HG02763 (cell line): ENCODE data around the gene REV3L.
"Not testable (repeated sequence)": the region's sequence is repeated elsewhere in the genome, so short reads cannot be mapped to it uniquely, and the experiment has no call there.

Experiments used
- ATAC-seq: cut with Tn5 transposase; IDR thresholded peaks from one replicate; pipeline ENCODE4 v1.9.1; 2021; ENCODE audit warnings: mild to moderate bottlenecking, moderate library complexity; ENCODE audit not compliant: unreplicated experiment

REV3L gene

GRCh38 chr6:111381123-111381522 lies 101.9 kb downstream of the REV3L start:
- ATAC-seq = no peak

DNA sequence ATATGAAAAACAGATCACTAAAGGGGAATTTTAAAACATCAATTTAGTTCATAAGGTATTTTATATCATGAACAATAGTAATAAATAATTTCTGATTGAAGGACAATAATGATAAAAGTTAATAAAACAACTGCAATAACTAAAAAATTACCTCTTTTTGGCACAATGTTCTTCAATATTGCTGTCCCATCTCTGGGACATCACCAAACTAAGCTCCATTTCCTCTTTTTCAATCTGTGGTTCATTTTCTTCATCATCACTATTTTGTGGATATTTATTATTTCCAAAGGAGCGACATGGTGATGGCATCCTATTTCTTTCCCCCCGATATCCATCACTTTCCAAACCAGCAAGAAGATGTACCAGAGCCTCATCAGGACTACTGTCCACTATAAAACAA lies 103.2 kb downstream of the REV3L start:
- ATAC-seq = no peak

GRCh38 chr6:111379302-111379701 lies 103.7 kb downstream of the REV3L start:
- no peak for ATAC-seq

DNA sequence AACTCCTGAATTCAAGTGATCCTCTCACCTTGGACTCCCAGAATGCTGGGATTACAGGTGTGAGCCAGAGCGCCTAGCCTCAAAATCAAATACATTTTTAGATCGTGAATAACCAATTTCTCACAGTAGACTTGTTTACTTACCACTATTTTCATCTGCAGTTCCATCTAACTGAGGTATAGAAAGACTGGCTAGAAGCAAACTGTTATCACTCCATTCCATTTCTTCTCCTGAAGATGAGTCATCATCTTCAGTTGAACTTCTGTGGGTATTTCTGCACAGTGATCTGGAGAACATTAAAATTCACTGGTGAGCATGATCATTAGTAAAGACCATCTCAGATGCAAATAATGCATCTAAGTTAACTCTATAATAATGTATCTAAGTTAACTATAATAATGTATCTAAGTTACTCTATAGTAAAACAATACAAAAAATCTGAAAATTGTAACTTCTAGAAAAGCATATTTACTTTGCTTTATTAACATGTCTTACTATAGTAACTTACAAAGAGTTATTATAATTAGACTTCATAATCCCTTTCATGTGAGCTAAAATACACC lies 105.4 kb downstream of the REV3L start:
- ATAC-seq = no peak

GRCh38 chr6:111367393-111368088 lies 115.5 kb downstream of the REV3L start:
- no peak for ATAC-seq

DNA sequence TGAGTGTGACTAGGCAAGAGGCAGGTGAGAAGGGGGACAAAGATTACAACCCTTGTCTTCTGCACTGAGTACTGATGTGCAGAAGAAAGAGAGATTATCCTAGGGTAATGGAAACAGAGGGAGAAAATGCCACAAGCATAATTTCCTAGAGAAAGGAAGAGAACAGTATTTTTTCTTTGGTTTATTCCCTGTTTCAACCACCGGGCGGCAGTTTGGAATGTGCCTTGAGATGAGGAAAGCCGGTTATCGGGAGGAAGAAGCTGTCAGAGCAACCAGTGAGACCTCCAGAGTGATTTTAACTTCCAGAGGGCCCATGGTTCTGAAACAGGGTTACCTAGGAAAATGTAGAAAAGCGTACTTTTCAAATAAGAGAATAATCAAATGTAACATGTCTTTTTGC lies 121.4 kb downstream of the REV3L start:
- ATAC-seq = no peak

DNA sequence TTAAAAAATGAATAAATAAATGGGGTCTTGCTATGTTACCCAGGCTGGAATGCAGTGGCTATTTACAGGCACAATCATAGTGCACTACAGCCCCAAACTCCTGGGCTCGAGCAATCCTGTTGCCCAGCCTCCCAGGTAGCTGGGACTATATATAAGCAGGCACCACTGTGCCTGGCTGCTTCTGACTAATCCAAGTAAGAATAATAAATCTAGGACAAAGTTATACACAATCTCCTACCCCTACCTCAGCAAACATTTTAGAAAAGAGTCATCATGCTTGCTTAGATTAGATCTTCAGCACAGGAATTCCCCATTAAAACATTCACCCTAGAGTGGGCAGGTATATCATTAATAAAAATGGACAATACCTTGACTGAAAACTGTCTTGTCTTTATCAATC lies 124.6 kb downstream of the REV3L start:
- no peak for ATAC-seq

GRCh38 chr6:111357705-111358104 lies 125.3 kb downstream of the REV3L start:
- ATAC-seq = no peak

- no peak for ATAC-seq
Observed at GRCh38 chr6:111356551-111356950, 126.5 kb downstream of the REV3L start.

DNA sequence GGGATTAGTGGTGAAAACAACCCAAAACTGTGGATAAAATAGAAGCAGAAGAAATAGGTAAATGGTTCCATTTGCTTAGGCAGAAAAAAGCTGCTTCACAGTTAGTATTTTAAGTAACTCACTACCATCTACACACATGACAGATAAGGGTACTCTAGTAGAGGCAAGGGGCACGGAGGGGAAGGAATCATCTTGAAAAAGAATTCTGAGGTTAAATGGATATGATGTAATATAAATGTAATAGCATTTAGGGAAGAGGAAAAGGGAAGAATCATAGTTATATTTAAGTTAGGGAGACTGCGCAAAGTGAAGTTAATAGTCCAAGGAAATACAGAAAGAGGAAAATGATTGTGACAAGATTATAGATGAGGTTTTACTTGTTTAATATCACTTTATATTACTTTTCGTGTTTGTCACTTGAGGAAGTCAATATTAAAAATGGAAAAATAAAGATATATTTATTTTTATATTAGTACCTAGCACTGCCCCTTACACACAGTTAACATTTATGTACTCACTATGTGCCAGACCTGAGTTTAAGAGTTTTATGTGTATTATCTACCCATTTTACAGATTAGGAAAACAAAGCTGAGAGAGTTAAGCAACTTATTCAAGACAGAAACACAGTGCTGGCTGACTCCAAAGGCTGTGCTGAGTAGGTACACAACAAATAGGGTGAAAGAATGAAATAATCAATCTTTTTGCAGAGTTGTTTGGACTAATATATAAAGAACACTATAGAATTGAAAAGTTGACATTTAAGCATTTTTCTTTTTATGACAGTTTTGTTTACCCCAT lies 128.1 kb downstream of the REV3L start:
- ATAC-seq = no peak

DNA sequence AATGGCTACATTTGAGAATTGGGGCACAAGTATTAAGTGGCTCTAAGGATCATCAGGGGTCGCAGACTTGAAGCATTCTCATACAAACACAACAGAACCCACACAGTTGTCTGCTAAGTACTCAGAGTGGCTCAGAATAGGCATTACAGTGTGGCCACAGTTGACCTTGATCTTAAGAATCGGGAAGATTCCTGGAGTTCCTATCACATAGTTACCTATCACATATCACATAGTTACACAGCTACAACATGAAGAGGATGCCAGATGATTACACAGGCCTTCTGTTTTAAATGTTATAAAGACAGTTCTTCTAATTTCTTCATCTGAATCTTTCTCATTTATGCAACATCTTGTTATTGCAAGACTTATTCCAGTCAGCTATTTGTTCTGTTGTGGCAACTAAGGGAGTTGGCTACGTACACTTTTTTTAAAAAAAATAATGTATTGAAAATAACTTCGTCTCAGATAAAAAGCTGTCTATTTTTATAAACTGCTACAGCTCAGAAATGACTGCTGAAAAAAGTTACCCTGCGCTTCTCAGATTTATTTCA lies 129.0 kb downstream of the REV3L start:
- ATAC-seq = no peak

DNA sequence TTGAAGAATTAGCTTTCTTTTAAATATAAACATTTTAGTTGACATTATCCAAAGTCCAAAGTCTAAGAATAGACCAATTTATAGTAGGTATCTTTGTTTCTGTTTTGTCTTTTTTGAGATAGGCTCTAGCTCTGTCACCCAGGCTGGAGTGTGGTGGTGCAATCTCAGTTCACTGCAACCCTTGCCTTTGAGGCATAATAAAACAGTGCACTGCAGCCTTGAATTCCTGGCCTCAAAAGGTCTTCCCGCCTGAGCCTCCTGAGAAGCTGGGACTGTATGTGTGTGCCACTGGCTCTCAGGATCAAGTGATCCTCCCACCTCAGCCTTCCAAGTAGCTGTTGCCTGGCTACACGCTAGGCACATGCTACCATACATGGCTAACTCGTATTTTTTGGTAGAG lies 135.4 kb downstream of the REV3L start:
- no peak for ATAC-seq

- ATAC-seq = no peak
Observed at GRCh38 chr6:111342913-111343312, 140.1 kb downstream of the REV3L start.

GRCh38 chr6:111339294-111339693 lies 143.7 kb downstream of the REV3L start:
- no peak for ATAC-seq

GRCh38 chr6:111338843-111339242 lies 144.2 kb downstream of the REV3L start:
- ATAC-seq = peak; percentile 97

DNA sequence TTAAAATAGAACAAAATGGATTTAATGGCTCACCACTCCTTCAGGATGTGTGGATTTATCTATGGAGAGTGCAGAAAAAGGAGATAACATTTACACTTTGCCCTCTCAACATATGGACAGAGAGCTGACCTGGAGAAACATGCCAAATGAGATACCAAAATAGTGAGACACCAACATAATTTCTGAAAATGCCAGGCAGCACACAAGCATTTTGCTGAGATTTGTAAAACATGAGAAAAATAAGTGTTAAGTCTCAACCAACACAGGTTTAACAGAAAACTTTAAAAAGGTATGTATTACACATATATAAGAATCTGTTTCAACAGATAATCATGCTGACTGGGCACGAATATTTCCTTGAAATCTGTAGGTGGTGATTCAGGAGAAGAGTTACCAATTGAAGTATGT lies 145.2 kb downstream of the REV3L start:
- ATAC-seq = no peak

GRCh38 chr6:111329882-111330633 lies 153.0 kb downstream of the REV3L start:
- peak; percentile 65 for ATAC-seq

DNA sequence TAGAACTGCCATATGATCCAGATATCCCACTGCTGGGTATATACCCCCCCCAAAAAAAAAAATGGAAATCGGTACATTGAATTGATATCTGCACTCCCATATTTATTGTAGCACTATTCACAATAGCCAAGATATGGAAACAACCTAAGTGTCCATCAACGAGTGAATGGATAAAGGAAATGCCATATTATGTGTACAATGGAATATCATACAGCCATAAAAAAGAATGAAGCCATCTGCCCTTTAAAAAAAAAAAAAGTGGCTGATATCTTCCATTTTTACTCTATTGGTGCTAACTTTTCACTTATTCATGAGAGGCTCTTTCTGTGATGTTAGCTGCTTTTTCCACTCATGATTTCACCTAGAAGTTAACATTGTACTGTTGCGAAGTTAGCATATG lies 156.5 kb downstream of the REV3L start:
- ATAC-seq = no peak

- ATAC-seq = no peak
Observed at GRCh38 chr6:111322145-111322544, 160.9 kb downstream of the REV3L start.

DNA sequence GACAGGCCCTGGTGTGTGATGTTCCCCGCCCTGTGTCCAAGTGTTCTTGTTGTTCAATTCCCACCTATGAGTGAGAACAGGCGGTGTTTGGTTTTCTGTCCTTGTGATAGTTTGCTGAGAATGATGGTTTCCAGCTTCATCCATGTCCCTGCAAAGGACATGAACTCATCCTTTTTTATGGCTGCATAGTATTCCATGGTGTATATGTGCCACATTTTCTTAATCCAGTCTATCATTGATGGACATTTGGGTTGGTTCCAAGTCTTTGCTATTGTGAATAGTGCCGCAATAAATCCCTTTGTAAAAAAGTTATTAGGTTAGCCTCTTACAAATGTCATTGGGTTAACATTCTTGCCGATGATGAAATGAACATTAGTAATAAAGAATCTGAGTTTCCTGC lies 175.1 kb downstream of the REV3L start:
- not testable (repeated sequence) for ATAC-seq

DNA sequence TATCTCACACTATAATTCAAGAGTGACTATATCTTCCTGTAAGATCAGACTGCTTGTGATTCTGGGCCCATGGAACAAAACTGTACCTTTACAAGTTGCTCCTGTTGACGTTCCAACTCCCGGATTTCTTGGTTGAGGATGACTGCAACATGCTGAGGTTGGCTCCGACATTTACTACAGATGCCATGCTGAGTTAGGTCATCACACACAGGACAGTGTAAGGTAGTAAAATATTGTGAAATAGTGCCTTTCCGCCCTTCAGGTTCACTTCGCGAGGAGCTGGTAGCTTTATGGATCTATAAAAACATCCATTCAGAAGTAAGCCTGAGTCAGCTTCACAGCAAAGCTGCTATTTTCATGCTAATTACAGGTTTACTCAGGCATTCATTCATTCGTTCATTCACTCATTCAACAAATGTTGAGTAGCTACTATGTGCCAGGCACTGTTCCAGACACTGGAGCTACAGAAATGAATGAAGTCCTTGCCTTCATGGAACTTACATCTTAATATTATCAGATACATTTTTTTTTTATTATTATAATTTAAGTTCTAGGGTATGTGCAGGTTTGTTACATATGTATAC lies 175.7 kb downstream of the REV3L start:
- no peak for ATAC-seq
